Karpas-422 (cell line): ENCODE measurements around the gene SLBP. TPM values are rescaled to one million over a fixed set of nuclear protein-coding genes. Genes with fewer than 3 reads are reported as not detected.

Experiments
- DNase-seq: peaks from one replicate; pipeline ENCODE4 v3.0.0-alpha.2; 2015
- H2AFZ ChIP-seq: fragments of 200-600 bp; sonication (generic); 2 replicates; pipeline ENCODE4 v1.6.1; 2014; ENCODE audit warnings: antibody characterized with exemption, low read length, mixed read lengths
- H3K27ac ChIP-seq: fragments of 200-600 bp; sonication (generic); 2 replicates; pipeline ENCODE4 v1.5.1; 2014; ENCODE audit warnings: mild to moderate bottlenecking, low read length, moderate library complexity
- H3K27me3 ChIP-seq: fragments of 200-600 bp; sonication (generic); 2 replicates; pipeline ENCODE4 v1.6.1; 2014; ENCODE audit warnings: low read length, mixed read lengths
- H3K36me3 ChIP-seq: fragments of 200-600 bp; sonication (generic); 2 replicates; pipeline ENCODE4 v1.6.1; 2014; ENCODE audit warnings: low read length, mixed read lengths; ENCODE audit not compliant: insufficient read depth
- H3K4me1 ChIP-seq: fragments of 200-600 bp; sonication (generic); 2 replicates; pipeline ENCODE4 v1.6.1; 2014; ENCODE audit warnings: mild to moderate bottlenecking, low read length, mixed read lengths
- H3K4me2 ChIP-seq: fragments of 200-600 bp; sonication (generic); 2 replicates; pipeline ENCODE4 v1.6.1; 2014; ENCODE audit warnings: low read length, low read depth, mild to moderate bottlenecking; ENCODE audit not compliant: poor library complexity, severe bottlenecking
- H3K4me3 ChIP-seq: fragments of 200-600 bp; sonication (generic); 2 replicates; pipeline ENCODE4 v1.5.1; 2014; ENCODE audit warnings: mild to moderate bottlenecking, antibody characterized with exemption, low read length, mixed read lengths
- H3K79me2 ChIP-seq: fragments of 200-600 bp; sonication (generic); 2 replicates; pipeline ENCODE4 v1.6.1; 2014; ENCODE audit warnings: mild to moderate bottlenecking, low read length, mixed read lengths
- H3K9ac ChIP-seq: fragments of 200-600 bp; sonication (generic); 2 replicates; pipeline ENCODE4 v1.6.0; 2014; ENCODE audit warnings: low read length
- H3K9me2 ChIP-seq: fragments of 200-600 bp; sonication (generic), shearing (Covaris generic); replicated peaks from 2 replicates; pipeline ENCODE4 v1.6.0; 2014; ENCODE audit warnings: mild to moderate bottlenecking, low read length, moderate library complexity; ENCODE audit not compliant: insufficient read depth
- H3K9me3 ChIP-seq: fragments of 300-700, 200-600 bp; sonication (generic); 2 replicates; pipeline ENCODE4 v1.6.1; 2014; ENCODE audit warnings: low read length, mixed read lengths
- H4K20me1 ChIP-seq: fragments of 200-600 bp; sonication (generic); 2 replicates; pipeline ENCODE4 v1.6.1; 2014; ENCODE audit warnings: mild to moderate bottlenecking, antibody characterized with exemption, low read length, low read depth; ENCODE audit not compliant: insufficient read depth
- total RNA-seq: library from RNA; depleted of rRNA; stranded (reverse); fragments of >200 nt; shearing (Covaris generic); gene quantifications from 2 replicates; pipeline ENCODE4 v1.2.3, GENCODE V29; 2014; ENCODE audit warnings: low replicate concordance

The SLBP gene
- total RNA-seq, 1 experiment from 2014 or later = 82.1 TPM

GRCh38 chr4:1746265-1746691 is 34.2 kb upstream of the SLBP start:
- no peak overlapping the region for H3K27ac ChIP-seq
- H4K20me1 ChIP-seq = peaks cover 15% of the 10 kb centered on the region; the same call in 1 of the 2 replicates
- H3K4me1 ChIP-seq = no peaks in the 10 kb centered on the region
- H3K9ac ChIP-seq = no peak overlapping the region
- no peak overlapping the region for H3K4me2 ChIP-seq
- no peak overlapping the region for H3K4me3 ChIP-seq
- no peak overlapping the region for H2AFZ ChIP-seq
- no peaks in the 10 kb centered on the region for H3K9me2 ChIP-seq
- H3K27me3 ChIP-seq = no peaks in the 10 kb centered on the region
- H3K36me3 ChIP-seq = peaks cover 2% of the 10 kb centered on the region; the same call in 1 of the 2 replicates
- DNase-seq = peak; percentile 95
- no peaks in the 10 kb centered on the region for H3K9me3 ChIP-seq
- no peaks in the 10 kb centered on the region for H3K79me2 ChIP-seq

GRCh38 chr4:1745697-1746096 is 33.6 kb upstream of the SLBP start:
- H2AFZ ChIP-seq = no peak overlapping the region
- no peak overlapping the region for H3K4me2 ChIP-seq
- DNase-seq = no peak
- no peaks in the 10 kb centered on the region for H3K9me2 ChIP-seq
- H3K9ac ChIP-seq = no peak overlapping the region
- H3K4me1 ChIP-seq = no peaks in the 10 kb centered on the region
- no peaks in the 10 kb centered on the region for H3K79me2 ChIP-seq
- no peak overlapping the region for H3K27ac ChIP-seq
- no peaks in the 10 kb centered on the region for H3K9me3 ChIP-seq
- peaks cover 15% of the 10 kb centered on the region; the same call in 1 of the 2 replicates for H4K20me1 ChIP-seq
- H3K4me3 ChIP-seq = no peak overlapping the region
- peaks cover 6% of the 10 kb centered on the region for H3K36me3 ChIP-seq
- H3K27me3 ChIP-seq = no peaks in the 10 kb centered on the region

DNA sequence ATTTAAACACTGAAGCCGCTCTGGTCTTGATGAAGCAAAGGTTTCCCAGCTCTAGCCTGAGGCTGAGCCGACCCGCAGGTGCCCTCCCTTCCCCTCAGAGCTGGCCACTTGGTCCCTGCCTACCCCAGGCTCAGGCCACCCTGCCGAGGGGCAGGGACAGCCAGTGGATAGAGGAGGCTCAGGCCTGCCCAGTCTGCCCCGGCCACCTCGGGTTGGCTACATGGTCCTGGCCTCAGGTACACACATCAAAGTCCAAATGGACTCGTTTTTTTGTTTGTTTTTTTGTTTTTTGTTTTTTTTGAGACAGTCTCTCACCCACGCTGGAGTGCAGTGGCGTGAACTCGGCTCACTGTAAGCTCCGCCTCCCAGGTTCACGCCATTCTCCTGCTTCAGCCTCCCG is 33.0 kb upstream of the SLBP start:
- Histone ChIP-seq H3K4me2 (no peak overlapping the region), H3K36me3 (peaks cover 7% of the 10 kb centered on the region), H3K9ac (no peak overlapping the region), H3K9me3 (no peaks in the 10 kb centered on the region), H4K20me1 (peaks cover 15% of the 10 kb centered on the region; the same call in 1 of the 2 replicates), H2AFZ (no peak overlapping the region), H3K27ac (no peak overlapping the region), H3K9me2 (no peaks in the 10 kb centered on the region), H3K4me3 (no peak overlapping the region), H3K4me1 (no peaks in the 10 kb centered on the region), H3K27me3 (no peaks in the 10 kb centered on the region), H3K79me2 (no peaks in the 10 kb centered on the region)
- DNase-seq = no peak

- H3K4me1 ChIP-seq = no peaks in the 10 kb centered on the region
- DNase-seq = no peak
- no peak overlapping the region for H3K4me2 ChIP-seq
- H3K27ac ChIP-seq = no peak overlapping the region
- H2AFZ ChIP-seq = no peak overlapping the region
- no peak overlapping the region for H3K9ac ChIP-seq
- H3K9me3 ChIP-seq = no peaks in the 10 kb centered on the region
- no peaks in the 10 kb centered on the region for H3K27me3 ChIP-seq
- no peaks in the 10 kb centered on the region for H3K79me2 ChIP-seq
- H4K20me1 ChIP-seq = peaks cover 15% of the 10 kb centered on the region; the same call in 1 of the 2 replicates
- no peaks in the 10 kb centered on the region for H3K9me2 ChIP-seq
- H3K4me3 ChIP-seq = no peak overlapping the region
- peaks cover 7% of the 10 kb centered on the region for H3K36me3 ChIP-seq
Measured at GRCh38 chr4:1744552-1744951, 32.4 kb upstream of the SLBP start.

GRCh38 chr4:1743975-1744374 is 31.9 kb upstream of the SLBP start:
- Histone ChIP-seq H3K4me1 (no peaks in the 10 kb centered on the region), H3K36me3 (peaks cover 7% of the 10 kb centered on the region), H4K20me1 (peaks cover 15% of the 10 kb centered on the region; the same call in 1 of the 2 replicates), H3K4me2 (no peak overlapping the region), H3K27me3 (no peaks in the 10 kb centered on the region), H3K27ac (no peak overlapping the region), H2AFZ (no peak overlapping the region), H3K79me2 (no peaks in the 10 kb centered on the region), H3K4me3 (no peak overlapping the region), H3K9ac (no peak overlapping the region), H3K9me3 (no peaks in the 10 kb centered on the region), H3K9me2 (no peaks in the 10 kb centered on the region)
- no peak for DNase-seq

DNA sequence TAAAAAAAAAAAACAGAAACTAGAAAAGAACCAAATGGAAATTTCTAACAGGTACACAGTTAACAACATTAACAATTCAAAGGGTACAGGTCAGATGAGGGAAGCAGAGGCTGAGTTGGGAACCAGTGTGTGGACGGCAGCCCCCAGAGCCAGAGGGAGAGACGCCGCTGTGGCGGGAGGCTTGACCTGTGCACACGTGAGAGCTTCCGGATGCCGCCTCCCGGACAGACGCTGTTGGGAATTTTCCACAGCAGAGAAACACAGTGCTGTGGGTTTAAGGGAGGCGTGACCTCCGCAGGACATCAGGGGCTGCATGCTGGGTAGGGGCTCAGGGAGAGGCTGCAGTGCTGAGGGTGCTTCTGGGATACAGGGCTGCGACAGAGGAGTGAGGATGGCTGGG is 31.4 kb upstream of the SLBP start:
- Histone ChIP-seq H3K79me2 (no peaks in the 10 kb centered on the region), H3K27me3 (no peaks in the 10 kb centered on the region), H3K4me2 (no peak overlapping the region), H3K9me3 (peaks cover under 1% of the 10 kb centered on the region; the same call in 1 of the 2 replicates), H4K20me1 (peaks cover 15% of the 10 kb centered on the region; the same call in 1 of the 2 replicates), H3K27ac (no peak overlapping the region), H3K9ac (no peak overlapping the region), H3K36me3 (peaks cover 11% of the 10 kb centered on the region), H2AFZ (no peak overlapping the region), H3K9me2 (no peaks in the 10 kb centered on the region), H3K4me1 (no peaks in the 10 kb centered on the region), H3K4me3 (no peak overlapping the region)
- DNase-seq = no peak

GRCh38 chr4:1741208-1741607 is 29.1 kb upstream of the SLBP start:
- Histone ChIP-seq H3K9ac (no peak overlapping the region), H3K27ac (no peak overlapping the region), H3K4me2 (no peak overlapping the region), H4K20me1 (peaks cover 7% of the 10 kb centered on the region; the same call in 1 of the 2 replicates), H3K79me2 (no peaks in the 10 kb centered on the region), H3K9me2 (no peaks in the 10 kb centered on the region), H3K4me3 (no peak overlapping the region), H3K36me3 (peaks cover 35% of the 10 kb centered on the region), H3K4me1 (no peaks in the 10 kb centered on the region), H3K9me3 (peaks cover 16% of the 10 kb centered on the region; the same call in 1 of the 2 replicates), H3K27me3 (no peaks in the 10 kb centered on the region), H2AFZ (no peak overlapping the region)
- no peak for DNase-seq

- Histone ChIP-seq H3K9me3 (peaks cover 16% of the 10 kb centered on the region; the same call in 1 of the 2 replicates), H3K27ac (no peak overlapping the region), H3K4me3 (no peak overlapping the region), H4K20me1 (no peaks in the 10 kb centered on the region), H3K9ac (no peak overlapping the region), H2AFZ (no peak overlapping the region), H3K27me3 (no peaks in the 10 kb centered on the region), H3K36me3 (peaks cover 46% of the 10 kb centered on the region), H3K4me1 (no peaks in the 10 kb centered on the region), H3K4me2 (no peak overlapping the region), H3K9me2 (no peaks in the 10 kb centered on the region), H3K79me2 (no peaks in the 10 kb centered on the region)
- DNase-seq = no peak
Measured at GRCh38 chr4:1740021-1740545, 28.0 kb upstream of the SLBP start.
